Measurements from ENCODE around the gene EMC8. TPM values are rescaled to one million over a fixed set of nuclear protein-coding genes. Genes with fewer than 3 reads are reported as not detected.
A peak's percentile ranks its signal among the peaks of the same experiment; 100 is the strongest.

EMC8 gene
- total and polyA plus RNA-seq, 2 donors from 2014 or later: 20.9 to 24.7 TPM

- no peaks in the 10 kb centered on the region for H3K9me3 ChIP-seq (ENCODE audit: control insufficient read depth in 2 of 3, insufficient read depth in 1 of 3, low read length in 3 of 3)
- H3K4me3 ChIP-seq (ENCODE audit: low read length in 3 of 3): no peak overlapping the region
- H3K9ac ChIP-seq (ENCODE audit: low read length in 3 of 3): no peak overlapping the region
- DNase-seq (peak in 1 of 5 donors; percentile 37), FAIRE-seq (no peak)
- no peak for TF ChIP-seq CTCF (IDR thresholded peaks at IDR 0.05; ENCODE audit: borderline replicate concordance, extremely low read depth, insufficient read depth)
- H3K27me3 ChIP-seq (ENCODE audit: control insufficient read depth, insufficient read depth, low read length): peaks cover 6% of the 10 kb centered on the region
- no peaks in the 10 kb centered on the region for H3K4me1 ChIP-seq (ENCODE audit: control insufficient read depth in 2 of 3, insufficient read depth in 2 of 3, low read depth in 1 of 3, low read length in 3 of 3)
- no peaks in the 10 kb centered on the region for H3K36me3 ChIP-seq (ENCODE audit: control insufficient read depth in 2 of 3, insufficient read depth in 3 of 3, low read length in 3 of 3)
- intact Hi-C loops (cut with DNase I): no loop called here
- no peak overlapping the region for H3K27ac ChIP-seq (ENCODE audit: low read depth in 2 of 2, low read length in 2 of 2)
Measured at GRCh38 chr16:85836706-85837582, 37.6 kb upstream of the EMC8 start.

GRCh38 chr16:85835956-85836705 is 36.8 kb upstream of the EMC8 start:
- TF ChIP-seq CTCF (IDR thresholded peaks at IDR 0.05; ENCODE audit: borderline replicate concordance, extremely low read depth, insufficient read depth): no peak
- peak in 1 of 5 donors; percentile 54 for DNase-seq
- H3K36me3 ChIP-seq (ENCODE audit: control insufficient read depth in 2 of 3, insufficient read depth in 3 of 3, low read length in 3 of 3): no peaks in the 10 kb centered on the region
- no peak for FAIRE-seq
- intact Hi-C loops (cut with DNase I): no loop called here
- H3K27ac ChIP-seq (ENCODE audit: low read depth in 2 of 2, low read length in 2 of 2): no peak overlapping the region
- H3K4me1 ChIP-seq (ENCODE audit: control insufficient read depth in 2 of 3, insufficient read depth in 2 of 3, low read depth in 1 of 3, low read length in 3 of 3): no peaks in the 10 kb centered on the region
- H3K4me3 ChIP-seq (ENCODE audit: low read length in 3 of 3): no peak overlapping the region
- peaks cover 6% of the 10 kb centered on the region for H3K27me3 ChIP-seq (ENCODE audit: control insufficient read depth, insufficient read depth, low read length)
- no peak overlapping the region for H3K9ac ChIP-seq (ENCODE audit: low read length in 3 of 3)
- no peaks in the 10 kb centered on the region for H3K9me3 ChIP-seq (ENCODE audit: control insufficient read depth in 2 of 3, insufficient read depth in 1 of 3, low read length in 3 of 3)

- Histone ChIP-seq H3K9me3 (ENCODE audit: control insufficient read depth in 2 of 3, insufficient read depth in 1 of 3, low read length in 3 of 3) (no peaks in the 10 kb centered on the region), H3K27ac (ENCODE audit: low read depth in 2 of 2, low read length in 2 of 2) (no peak overlapping the region), H3K27me3 (ENCODE audit: control insufficient read depth, insufficient read depth, low read length) (peaks cover 6% of the 10 kb centered on the region), H3K4me1 (ENCODE audit: control insufficient read depth in 2 of 3, insufficient read depth in 2 of 3, low read depth in 1 of 3, low read length in 3 of 3) (no peaks in the 10 kb centered on the region), H3K4me3 (ENCODE audit: low read length in 3 of 3) (no peak overlapping the region), H3K36me3 (ENCODE audit: control insufficient read depth in 2 of 3, insufficient read depth in 3 of 3, low read length in 3 of 3) (no peaks in the 10 kb centered on the region), H3K9ac (ENCODE audit: low read length in 3 of 3) (no peak overlapping the region)
- FAIRE-seq (no peak), DNase-seq (peak in 1 of 5 donors; percentile 75)
- intact Hi-C loops (cut with DNase I): no loop called here
- no peak for TF ChIP-seq CTCF (IDR thresholded peaks at IDR 0.05; ENCODE audit: borderline replicate concordance, extremely low read depth, insufficient read depth)
Measured at GRCh38 chr16:85835227-85835751, 35.9 kb upstream of the EMC8 start.

Measured in kidney (tissue), 14 donors.